ENCODE results near the gene NSL1. TPM values are rescaled to one million over a fixed set of nuclear protein-coding genes. Genes with fewer than 3 reads are reported as not detected.
A peak's percentile ranks its signal among the peaks of the same experiment; 100 is the strongest.
"Not testable (repeated sequence)": the region's sequence is repeated elsewhere in the genome, so short reads cannot be mapped to it uniquely, and the experiment has no call there.

NSL1 gene
- total RNA-seq, 4 donors from 2014 or later = 18.3 to 57.5 (median 34.3) TPM

GRCh38 chr1:212728606-212729005 is 63.0 kb downstream of the NSL1 start:
- 77% methylated on average over 5 of the region's 5 CpGs for WGBS
- peaks cover 3% of the 10 kb centered on the region for H3K36me3 ChIP-seq

GRCh38 chr1:212727386-212728181 is 64.0 kb downstream of the NSL1 start:
- Histone ChIP-seq H3K27ac (no peak overlapping the region), H3K27me3 (no peaks in the 10 kb centered on the region), H3K9me3 (no peaks in the 10 kb centered on the region), H3K4me3 (no peak overlapping the region), H3K4me1 (no peaks in the 10 kb centered on the region), H3K36me3 (no peaks in the 10 kb centered on the region)
- 71% methylated on average over 13 of the region's 13 CpGs for WGBS
- TF ChIP-seq POLR2AphosphoS5 (IDR thresholded peaks at IDR 0.05) (no peak), POLR2A (IDR thresholded peaks at IDR 0.05) (no peak), EP300 (IDR thresholded peaks at IDR 0.05) (no peak)
- TF ChIP-seq, protein P1, sequence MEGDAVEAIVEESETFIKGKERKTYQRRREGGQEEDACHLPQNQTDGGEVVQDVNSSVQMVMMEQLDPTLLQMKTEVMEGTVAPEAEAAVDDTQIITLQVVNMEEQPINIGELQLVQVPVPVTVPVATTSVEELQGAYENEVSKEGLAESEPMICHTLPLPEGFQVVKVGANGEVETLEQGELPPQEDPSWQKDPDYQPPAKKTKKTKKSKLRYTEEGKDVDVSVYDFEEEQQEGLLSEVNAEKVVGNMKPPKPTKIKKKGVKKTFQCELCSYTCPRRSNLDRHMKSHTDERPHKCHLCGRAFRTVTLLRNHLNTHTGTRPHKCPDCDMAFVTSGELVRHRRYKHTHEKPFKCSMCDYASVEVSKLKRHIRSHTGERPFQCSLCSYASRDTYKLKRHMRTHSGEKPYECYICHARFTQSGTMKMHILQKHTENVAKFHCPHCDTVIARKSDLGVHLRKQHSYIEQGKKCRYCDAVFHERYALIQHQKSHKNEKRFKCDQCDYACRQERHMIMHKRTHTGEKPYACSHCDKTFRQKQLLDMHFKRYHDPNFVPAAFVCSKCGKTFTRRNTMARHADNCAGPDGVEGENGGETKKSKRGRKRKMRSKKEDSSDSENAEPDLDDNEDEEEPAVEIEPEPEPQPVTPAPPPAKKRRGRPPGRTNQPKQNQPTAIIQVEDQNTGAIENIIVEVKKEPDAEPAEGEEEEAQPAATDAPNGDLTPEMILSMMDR (IDR thresholded peaks at IDR 0.05) = no peak
- DNase-seq (ENCODE audit: low spot score in 2 of 2) = no peak

More at GRCh38 chr1:212728606-212729005, 63.0 kb downstream of the NSL1 start:
- Histone ChIP-seq H3K4me1 (no peaks in the 10 kb centered on the region), H3K27me3 (no peaks in the 10 kb centered on the region), H3K9me3 (no peaks in the 10 kb centered on the region), H3K4me3 (no peak overlapping the region), H3K27ac (no peak overlapping the region)
- DNase-seq (ENCODE audit: low spot score in 2 of 2) = no peak
- TF ChIP-seq, protein P1 (IDR thresholded peaks at IDR 0.05) = no peak
- TF ChIP-seq POLR2A (IDR thresholded peaks at IDR 0.05) (no peak), POLR2AphosphoS5 (IDR thresholded peaks at IDR 0.05) (no peak), EP300 (IDR thresholded peaks at IDR 0.05) (no peak)

- no CpG with 5 or more reads among the region's 34 CpGs for WGBS
- not testable (repeated sequence) for H3K36me3 ChIP-seq; H3K4me3 ChIP-seq; DNase-seq (ENCODE audit: low spot score in 2 of 2); H3K27me3 ChIP-seq; H3K27ac ChIP-seq; H3K9me3 ChIP-seq
- peaks cover 12% of the 10 kb centered on the region for H3K4me1 ChIP-seq
Measured at GRCh38 chr1:212724679-212725078, 66.9 kb downstream of the NSL1 start.

DNA sequence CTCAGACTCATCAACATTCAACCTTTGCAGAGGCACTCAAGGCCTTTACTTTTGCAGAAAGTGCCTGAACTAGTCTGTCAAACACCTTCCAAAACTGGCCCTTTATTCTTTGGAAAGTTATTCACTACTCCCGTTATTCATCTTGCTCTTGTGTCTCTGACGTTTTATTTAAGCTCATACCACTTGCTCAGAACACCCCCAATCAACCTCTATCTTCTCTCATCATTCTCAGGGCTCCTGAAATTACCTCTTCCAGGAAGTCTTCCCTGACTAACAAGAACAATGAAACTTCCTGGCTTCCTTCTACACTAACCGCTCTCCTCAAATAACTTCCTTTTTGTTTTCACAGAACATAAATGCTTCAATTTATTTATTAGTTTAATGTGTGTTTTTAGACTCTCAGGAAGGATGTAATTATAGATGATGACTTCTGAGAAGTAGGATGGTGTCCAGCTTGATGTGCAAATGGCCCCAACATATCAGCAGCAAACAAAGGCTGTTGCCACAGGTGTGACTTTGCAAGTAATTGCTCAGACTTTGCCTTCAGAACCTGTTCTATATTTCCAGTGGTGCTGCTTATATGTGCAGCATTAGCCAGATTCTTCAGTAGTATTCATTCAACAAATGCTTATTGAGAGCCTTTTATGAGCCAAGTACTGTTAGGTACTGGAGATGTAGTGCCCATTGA is 69.2 kb downstream of the NSL1 start:
- Histone ChIP-seq H3K27ac (no peak overlapping the region), H3K27me3 (no peaks in the 10 kb centered on the region), H3K4me3 (no peak overlapping the region), H3K4me1 (peaks cover 12% of the 10 kb centered on the region), H3K36me3 (no peaks in the 10 kb centered on the region), H3K9me3 (no peaks in the 10 kb centered on the region)
- 55% methylated on average over 3 of the region's 3 CpGs for WGBS
- no peak for DNase-seq (ENCODE audit: low spot score in 2 of 2)
- no peak for TF ChIP-seq POLR2AphosphoS5 (IDR thresholded peaks at IDR 0.05)
- TF ChIP-seq, protein P1 (IDR thresholded peaks at IDR 0.05) = no peak
- TF ChIP-seq EP300 (IDR thresholded peaks at IDR 0.05) = no peak
- no peak for TF ChIP-seq POLR2A (IDR thresholded peaks at IDR 0.05)

- no peaks in the 10 kb centered on the region for H3K9me3 ChIP-seq
- no peaks in the 10 kb centered on the region for H3K36me3 ChIP-seq
- TF ChIP-seq EP300 (IDR thresholded peaks at IDR 0.05) = no peak
- TF ChIP-seq, protein P1 (IDR thresholded peaks at IDR 0.05) = no peak
- no peak for DNase-seq (ENCODE audit: low spot score in 2 of 2)
- no peaks in the 10 kb centered on the region for H3K27me3 ChIP-seq
- peaks cover 12% of the 10 kb centered on the region for H3K4me1 ChIP-seq
- 59% methylated on average over 9 of the region's 9 CpGs for WGBS
- H3K4me3 ChIP-seq = peak overlapping the region; percentile 18
- no peak overlapping the region for H3K27ac ChIP-seq
Measured at GRCh38 chr1:212721388-212722247, 70.0 kb downstream of the NSL1 start.

All from suprapubic skin (tissue), 4 donors.